BE2C (cell line): ENCODE results near the gene TRPM3.

Experiments used
- DNase-seq: peaks from one replicate; pipeline ENCODE4 v3.0.0-alpha.2; 2020
- H3K27me3 ChIP-seq: fragments of 250-450 bp; sonication (Bioruptor Pico); 2 replicates; pipeline ENCODE4 v1.5.1; 2020; ENCODE audit warnings: mild to moderate bottlenecking
- H3K36me3 ChIP-seq: fragments of 250-450 bp; sonication (Bioruptor Pico); 2 replicates; pipeline ENCODE4 v1.5.1; 2020; ENCODE audit warnings: mild to moderate bottlenecking
- H3K4me1 ChIP-seq: fragments of 250-450 bp; sonication (Bioruptor Pico); 2 replicates; pipeline ENCODE4 v1.5.1; 2020
- H3K4me3 ChIP-seq: 2 replicates; pipeline ENCODE4 v1.5.1; 2011; ENCODE audit warnings: low read depth, low read length
- H3K9me3 ChIP-seq: fragments of 250-450 bp; sonication (Bioruptor Pico); 2 replicates; pipeline ENCODE4 v1.5.1; 2020
- CTCF ChIP-seq: IDR thresholded peaks from 2 replicates; pipeline ENCODE4 v1.5.1; 2012; ENCODE audit warnings: mild to moderate bottlenecking, low read depth, low read length

TRPM3 gene

GRCh38 chr9:70901746-70902145 lies 219.7 kb downstream of the TRPM3 start:
- no peaks in the 10 kb centered on the region for H3K36me3 ChIP-seq
- no peak for DNase-seq
- no peaks in the 10 kb centered on the region for H3K4me1 ChIP-seq
- TF ChIP-seq CTCF = no peak
- H3K9me3 ChIP-seq = no peaks in the 10 kb centered on the region
- no peaks in the 10 kb centered on the region for H3K27me3 ChIP-seq
- no peak overlapping the region for H3K4me3 ChIP-seq

GRCh38 chr9:70901013-70901412 lies 220.4 kb downstream of the TRPM3 start:
- Histone ChIP-seq H3K27me3 (no peaks in the 10 kb centered on the region), H3K4me3 (no peak overlapping the region), H3K4me1 (no peaks in the 10 kb centered on the region), H3K9me3 (no peaks in the 10 kb centered on the region), H3K36me3 (no peaks in the 10 kb centered on the region)
- no peak for TF ChIP-seq CTCF
- no peak for DNase-seq

GRCh38 chr9:70893580-70894122 lies 227.8 kb downstream of the TRPM3 start:
- Histone ChIP-seq H3K4me1 (no peaks in the 10 kb centered on the region), H3K36me3 (no peaks in the 10 kb centered on the region), H3K27me3 (no peaks in the 10 kb centered on the region), H3K9me3 (no peaks in the 10 kb centered on the region), H3K4me3 (no peak overlapping the region)
- no peak for DNase-seq
- TF ChIP-seq CTCF = no peak

GRCh38 chr9:70888471-70888870 lies 232.9 kb downstream of the TRPM3 start:
- no peak for DNase-seq
- Histone ChIP-seq H3K4me1 (no peaks in the 10 kb centered on the region; the same call in 1 of the 2 replicates), H3K27me3 (no peaks in the 10 kb centered on the region), H3K9me3 (no peaks in the 10 kb centered on the region), H3K4me3 (no peak overlapping the region), H3K36me3 (no peaks in the 10 kb centered on the region)
- TF ChIP-seq CTCF = no peak

- TF ChIP-seq CTCF = no peak
- DNase-seq = no peak
- no peaks in the 10 kb centered on the region; the same call in 1 of the 2 replicates for H3K4me1 ChIP-seq
- no peaks in the 10 kb centered on the region for H3K36me3 ChIP-seq
- no peaks in the 10 kb centered on the region for H3K27me3 ChIP-seq
- H3K4me3 ChIP-seq = no peak overlapping the region
- H3K9me3 ChIP-seq = no peaks in the 10 kb centered on the region
Observed at GRCh38 chr9:70887826-70888225, 233.6 kb downstream of the TRPM3 start.

GRCh38 chr9:70883963-70884793 lies 237.2 kb downstream of the TRPM3 start:
- no peaks in the 10 kb centered on the region for H3K9me3 ChIP-seq
- no peak for DNase-seq
- H3K4me1 ChIP-seq = peaks cover 3% of the 10 kb centered on the region
- H3K27me3 ChIP-seq = no peaks in the 10 kb centered on the region
- no peaks in the 10 kb centered on the region for H3K36me3 ChIP-seq
- H3K4me3 ChIP-seq = no peak overlapping the region
- no peak for TF ChIP-seq CTCF
